NCI-H2227 (cell line): ENCODE data around the gene SLC25A6.
"Not testable (repeated sequence)": the region's sequence is repeated elsewhere in the genome, so short reads cannot be mapped to it uniquely, and the experiment has no call there.

Source experiments
- DNase-seq: peaks from one replicate; lab custom pipeline; 2025; ENCODE audit not compliant: unreplicated experiment; lab: John Stamatoyannopoulos, UW

SLC25A6 gene

GRCh38 chrX:1416327-1416784, 24.4 kb upstream of the SLC25A6 start:
- DNase-seq = no peak

DNA sequence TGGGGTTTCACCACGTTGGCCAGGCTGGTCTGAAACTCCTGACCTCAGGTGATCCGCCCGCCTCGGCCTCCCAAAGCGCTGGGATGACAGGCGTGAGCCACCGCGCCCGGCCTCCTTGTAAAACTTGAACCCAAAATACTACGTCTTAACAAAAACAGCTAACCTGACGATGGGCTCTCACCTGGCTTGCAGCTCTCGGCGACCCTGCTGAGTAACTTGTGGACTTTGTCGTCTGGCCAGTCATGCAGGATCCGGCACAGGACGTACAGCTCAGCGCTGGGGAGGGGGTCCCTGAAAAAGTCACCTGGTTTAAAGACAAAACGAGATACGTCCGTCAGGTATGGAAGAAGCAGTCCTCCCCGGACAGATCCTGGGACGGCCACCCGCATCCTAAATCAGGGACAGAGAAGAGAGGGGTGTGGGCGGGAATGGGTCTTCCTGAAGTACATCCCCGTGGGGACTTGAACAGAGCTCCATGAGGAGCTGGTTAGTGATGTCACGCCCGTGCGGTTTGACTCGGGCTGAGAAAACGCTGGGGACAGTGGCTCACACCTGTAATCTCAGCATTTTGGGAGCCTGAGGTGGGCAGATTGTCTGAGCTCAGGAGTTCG, 20.7 kb upstream of the SLC25A6 start:
- DNase-seq = no peak

GRCh38 chrX:1411326-1411725, 19.4 kb upstream of the SLC25A6 start:
- DNase-seq = no peak

DNA sequence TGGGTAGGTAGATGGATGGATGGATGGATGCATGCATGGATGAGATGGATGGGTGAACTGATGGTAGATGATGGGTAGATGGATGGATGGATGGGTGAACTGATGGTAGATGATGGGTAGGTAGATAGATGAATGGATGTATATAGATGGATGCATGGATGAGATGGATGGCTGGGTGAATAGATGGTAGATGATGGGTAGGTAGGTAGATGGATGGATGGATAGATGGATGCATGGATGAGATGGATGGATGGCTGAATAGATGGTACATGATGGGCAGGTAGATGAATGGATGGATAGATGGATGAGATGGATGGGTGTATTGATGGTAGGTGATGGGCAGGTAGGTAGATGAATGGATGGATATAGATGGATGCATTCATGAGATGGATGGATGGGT, 15.1 kb upstream of the SLC25A6 start:
- DNase-seq = no peak

- not testable (repeated sequence) for DNase-seq
Observed at GRCh38 chrX:1405769-1406168, 13.9 kb upstream of the SLC25A6 start.

DNA sequence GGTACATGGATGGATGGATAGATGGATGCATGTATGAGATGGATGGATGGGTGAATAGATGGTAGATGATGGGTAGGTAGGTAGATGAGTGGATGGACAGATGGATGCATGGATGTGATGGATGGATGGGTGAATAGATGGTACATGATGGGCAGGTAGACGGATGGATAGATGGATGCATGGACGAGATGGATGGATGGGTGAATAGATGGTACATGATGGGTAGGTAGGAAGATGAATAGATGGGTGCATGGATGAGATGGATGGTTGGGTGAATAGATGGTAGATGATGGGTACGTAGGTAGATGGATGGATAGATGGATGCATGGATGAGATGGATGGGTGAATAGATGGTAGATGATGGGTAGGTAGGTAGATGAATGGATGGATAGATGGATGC, 12.0 kb upstream of the SLC25A6 start:
- not testable (repeated sequence) for DNase-seq

- DNase-seq = no peak
Observed at GRCh38 chrX:1403228-1403627, 11.3 kb upstream of the SLC25A6 start.

GRCh38 chrX:1401611-1402430, 9.9 kb upstream of the SLC25A6 start:
- DNase-seq = no peak

DNA sequence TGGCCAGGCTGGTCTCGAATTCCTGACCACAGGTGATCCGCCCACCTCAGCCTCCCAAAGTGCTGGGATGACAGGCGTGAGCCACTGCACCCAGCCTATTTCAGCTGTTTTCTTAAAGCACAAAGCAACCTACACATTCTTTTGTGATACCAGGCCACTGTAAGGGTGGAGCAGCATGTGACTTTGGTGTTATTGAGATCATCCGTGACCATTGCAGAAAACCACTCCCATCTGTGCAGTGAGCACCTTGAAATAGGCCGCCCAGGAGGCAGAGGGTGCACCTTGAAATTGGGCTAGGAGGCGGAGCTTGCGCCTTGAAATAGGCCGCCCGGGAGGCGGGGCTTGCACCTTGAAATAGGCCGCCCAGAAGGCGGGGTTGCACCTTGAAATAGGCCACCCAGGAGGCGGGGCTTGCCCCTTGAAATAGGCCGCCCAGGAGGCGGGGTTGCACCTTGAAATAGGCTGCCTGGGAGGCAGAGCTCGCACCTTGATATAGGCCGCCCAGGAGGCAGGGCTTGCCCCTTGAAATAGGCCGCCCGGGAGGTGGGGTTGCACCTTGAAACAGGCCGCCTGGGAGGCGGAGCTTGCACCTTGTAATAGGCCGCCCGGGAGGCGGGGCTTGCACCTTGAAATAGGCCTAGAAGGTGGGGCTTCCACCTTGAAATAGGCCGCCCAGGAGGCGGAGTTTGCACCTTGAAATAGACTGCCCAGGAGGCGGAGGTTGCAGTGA, 9.0 kb upstream of the SLC25A6 start:
- DNase-seq = no peak

- no peak for DNase-seq
Observed at GRCh38 chrX:1400049-1400448, 8.1 kb upstream of the SLC25A6 start.

GRCh38 chrX:1398431-1399340, 6.8 kb upstream of the SLC25A6 start:
- no peak for DNase-seq

DNA sequence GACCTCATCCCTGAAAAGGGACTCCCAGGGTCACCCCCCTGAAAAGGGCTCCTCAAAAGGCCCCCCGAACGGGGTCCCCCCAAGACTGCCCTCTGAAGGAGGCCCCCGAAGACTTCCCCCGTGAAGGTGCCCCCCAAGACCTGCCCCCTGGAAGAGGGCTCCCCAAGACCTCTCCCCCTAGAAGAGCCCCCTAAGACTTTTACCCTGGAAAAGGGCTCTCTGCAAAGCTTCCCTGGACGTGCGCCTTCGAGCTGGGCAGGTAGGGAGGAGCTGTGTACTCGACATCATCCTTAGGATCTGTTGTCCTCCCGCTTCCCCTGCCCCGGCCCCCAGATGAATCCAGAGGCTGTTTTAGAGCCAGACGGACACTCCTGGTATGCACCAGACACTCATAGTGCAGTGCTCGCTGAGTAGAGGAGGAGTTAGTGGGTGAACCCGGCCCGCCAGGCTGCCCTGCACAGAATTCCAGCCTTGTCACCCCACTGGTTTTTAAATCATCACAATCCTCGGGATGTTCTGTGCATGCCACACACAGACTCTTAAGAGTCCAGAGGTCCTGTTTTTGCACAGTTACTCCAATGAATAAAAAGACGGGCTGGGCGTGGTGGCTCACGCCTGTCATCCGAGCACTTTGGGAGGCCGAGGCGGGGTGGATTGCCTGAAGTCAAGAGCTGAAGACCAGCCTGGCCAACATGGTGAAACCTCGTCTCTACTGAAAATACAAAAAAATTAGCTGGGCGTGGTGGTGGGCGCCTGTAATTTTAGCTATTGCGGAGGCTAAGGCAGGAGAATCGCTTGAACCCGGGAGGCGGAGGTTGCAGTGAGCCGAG, 5.7 kb upstream of the SLC25A6 start:
- no peak for DNase-seq

GRCh38 chrX:1397001-1397400, 5.1 kb upstream of the SLC25A6 start:
- no peak for DNase-seq

DNA sequence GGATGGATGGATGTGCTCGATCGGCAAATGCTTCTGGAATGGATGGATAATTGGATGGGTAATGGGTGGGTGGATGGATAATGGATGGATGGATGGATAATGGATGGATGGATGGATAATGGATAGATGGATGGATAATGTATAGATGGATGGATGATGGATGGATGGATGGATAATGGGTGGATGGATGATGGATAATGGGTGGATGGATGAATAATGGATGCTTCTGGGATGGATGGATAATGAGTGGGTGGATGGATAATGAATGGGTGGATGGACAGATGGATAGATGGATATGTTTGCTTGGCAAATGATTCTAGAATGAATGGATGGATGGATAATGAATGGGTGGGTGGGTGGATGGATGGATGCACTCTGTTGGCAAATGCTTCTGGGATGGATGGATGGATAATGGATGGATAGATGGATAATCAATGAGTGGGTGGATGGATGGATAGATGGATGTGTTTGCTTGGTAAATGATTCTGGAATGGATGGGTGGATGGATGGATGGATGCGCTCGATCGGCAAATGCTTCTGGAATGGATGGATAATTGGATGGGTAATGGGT, 3.8 kb upstream of the SLC25A6 start:
- DNase-seq = no peak

DNA sequence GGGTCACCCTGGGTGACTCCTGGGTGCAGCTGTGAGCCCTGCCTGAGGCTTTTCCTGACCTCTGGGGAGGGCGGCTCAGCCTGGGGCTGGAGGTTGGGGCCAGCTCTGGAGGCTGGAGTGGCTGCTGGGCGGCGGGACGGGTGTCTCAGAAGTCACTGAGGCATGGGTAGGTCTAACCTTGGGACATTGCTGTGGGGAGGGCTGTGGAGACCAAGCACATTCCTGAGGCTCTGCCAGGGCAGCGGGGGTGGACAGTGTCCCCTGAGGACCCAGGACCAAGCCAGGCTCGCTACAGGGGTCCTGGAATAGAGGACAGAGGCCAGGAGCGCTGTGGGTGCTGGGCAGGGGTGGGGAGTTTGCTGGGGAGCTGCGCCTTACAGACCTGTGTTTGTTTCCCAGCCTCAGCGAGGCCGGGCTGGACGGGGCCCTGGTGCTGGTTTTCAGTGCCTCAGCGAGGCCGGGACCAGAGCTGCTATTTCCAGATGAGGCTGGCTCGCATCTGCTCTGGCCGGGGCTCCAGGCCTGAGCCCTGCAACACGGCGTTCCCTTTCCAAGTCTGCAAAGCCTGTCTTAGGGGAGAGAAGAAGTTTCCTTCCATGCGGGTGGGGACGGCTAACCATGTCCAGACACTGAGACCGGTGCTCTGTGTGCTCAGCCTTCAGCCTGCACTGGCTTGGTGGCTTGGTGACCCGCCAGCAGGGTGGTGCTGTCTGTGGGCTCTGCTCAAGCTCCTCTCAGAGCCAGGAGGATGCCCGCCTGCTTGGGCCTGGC, 3.0 kb upstream of the SLC25A6 start:
- no peak for DNase-seq

- no peak for DNase-seq
Observed at GRCh38 chrX:1393871-1394615, 2.1 kb upstream of the SLC25A6 start.

DNA sequence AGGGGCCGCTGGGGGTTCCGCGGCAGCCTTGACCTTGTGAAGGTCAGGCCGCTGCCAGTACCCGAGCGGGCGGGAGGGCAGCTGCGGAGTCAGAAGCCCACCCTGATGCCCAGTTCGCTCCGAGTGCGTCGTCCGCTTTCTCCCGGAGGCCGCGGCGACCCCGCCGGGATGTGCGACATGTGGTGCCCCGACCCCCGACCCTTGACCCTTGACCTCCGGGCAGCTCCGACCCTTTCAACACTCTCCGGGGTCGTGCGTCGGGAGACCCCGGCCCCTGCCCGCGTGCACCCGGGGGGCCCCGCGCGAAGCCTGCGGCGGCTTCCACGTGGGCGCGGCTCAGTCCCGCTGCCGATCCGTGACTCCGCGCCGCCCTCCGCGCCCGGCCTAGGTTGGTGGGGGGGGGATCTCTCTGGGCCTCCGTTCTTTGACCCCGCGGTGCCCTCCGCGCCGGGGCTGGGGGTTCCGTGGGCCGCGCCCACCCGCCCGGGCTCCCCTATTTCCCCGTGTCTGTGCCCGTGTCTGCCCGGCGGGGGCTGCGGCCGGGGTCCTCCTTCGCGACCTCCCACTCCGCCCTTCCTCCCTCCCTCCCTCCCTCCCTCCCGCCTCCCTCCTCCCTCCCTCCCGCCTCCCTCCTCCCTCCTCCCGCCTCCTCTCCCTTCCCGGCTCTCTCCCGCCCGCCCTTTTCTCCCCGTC, 609 bp upstream of the SLC25A6 start:
- DNase-seq = no peak

DNA sequence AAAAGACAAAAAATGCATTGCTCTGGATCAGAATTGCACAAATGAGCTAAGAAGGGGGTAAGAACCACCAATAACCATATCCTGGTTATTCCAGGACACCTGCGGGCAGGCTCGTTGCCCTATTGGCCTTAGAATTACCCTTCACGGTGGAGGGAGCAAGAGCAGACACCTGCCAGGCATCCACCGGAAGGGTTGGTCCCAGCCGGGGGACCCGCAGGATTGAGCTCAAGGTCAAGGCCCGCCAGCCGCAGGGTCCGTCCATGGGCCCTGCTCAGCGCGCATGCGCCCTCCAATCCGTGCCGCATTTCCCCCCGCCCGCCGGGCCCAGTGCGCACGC, 575 bp downstream of the SLC25A6 start:
- DNase-seq = no peak
